ENCODE data around the gene AHCYL2. TPM values are rescaled to one million over a fixed set of nuclear protein-coding genes. Genes with fewer than 3 reads are reported as not detected.

The AHCYL2 gene
- total and polyA plus RNA-seq, 2 of the 8 experiments (the other 6 are each of a cell fraction or from before 2014, with no cell fraction given): 20.7 to 25.4 TPM

- H3K27ac ChIP-seq (ENCODE audit: low read depth, low read length): no peak overlapping the region
- H2BK12ac ChIP-seq (ENCODE audit: low read depth, low read length): no peak overlapping the region
- H2BK5ac ChIP-seq (ENCODE audit: low read depth, low read length): no peak overlapping the region
- FAIRE-seq (no peak), DNase-seq (ENCODE audit: low read depth in 1 of 2, low spot score in 2 of 2) (no peak)
- no peak overlapping the region for H2BK15ac ChIP-seq (ENCODE audit: low read length)
- POLR2A ChIA-PET (ENCODE audit: partially characterized antibody): no interaction called here
- no peak overlapping the region for H2BK120ac ChIP-seq (replicated peaks; ENCODE audit: low read depth, low read length)
- no peak overlapping the region for H3K14ac ChIP-seq (ENCODE audit: insufficient read length)
- no peak overlapping the region for H4K91ac ChIP-seq (replicated peaks; ENCODE audit: insufficient read length, low read length)
- no peak overlapping the region for H4K8ac ChIP-seq (ENCODE audit: extremely low read depth, insufficient read depth, low read length)
- no peaks in the 10 kb centered on the region; a peak in 1 of 4 replicates for H3K9me3 ChIP-seq (ENCODE audit: insufficient read depth in 2 of 2, low read depth in 1 of 2, low read length in 1 of 2)
- H3K4me2 ChIP-seq (ENCODE audit: insufficient read depth in 1 of 2, low read depth in 2 of 2, low read length in 2 of 2): no peak overlapping the region
- WGBS, 2 experiments (ENCODE audit: extremely low coverage in 1 of 2, insufficient coverage in 1 of 2, insufficient read length in 1 of 2, insufficient replicate concordance in 2 of 2, low coverage in 1 of 2, low lambda C conversion rate in 2 of 2, missing lambda C conversion rate in 1 of 2): 63 to 100% methylated on average over 2 to 7 of the region's 7 CpGs
- no peaks in the 10 kb centered on the region for H3K27me3 ChIP-seq (replicated peaks in 1 of 4; ENCODE audit: control insufficient read depth in 3 of 4, extremely low read depth in 1 of 4, insufficient read depth in 3 of 4, low read length in 3 of 4)
- H3K79me1 ChIP-seq (ENCODE audit: low read depth, low read length): no peaks in the 10 kb centered on the region
- H2AK5ac ChIP-seq (ENCODE audit: low read depth, low read length): no peak overlapping the region
- no peak overlapping the region for H4K5ac ChIP-seq (ENCODE audit: insufficient read length, low read depth, low read length)
- no peaks in the 10 kb centered on the region for H4K20me1 ChIP-seq (replicated peaks in 1 of 2; ENCODE audit: control insufficient read depth in 1 of 2, insufficient read depth in 2 of 2, low read length in 2 of 2)
- H3K79me2 ChIP-seq (ENCODE audit: control insufficient read depth in 1 of 2, insufficient read depth in 2 of 2, low read length in 2 of 2): no peaks in the 10 kb centered on the region
- H2BK20ac ChIP-seq (ENCODE audit: low read length): no peak overlapping the region
- H3K56ac ChIP-seq (replicated peaks; ENCODE audit: insufficient read length, low read depth, low read length): no peak overlapping the region
- H3K4me1 ChIP-seq (replicated peaks in 1 of 4; ENCODE audit: control insufficient read depth in 3 of 4, insufficient read depth in 4 of 4, low read length in 3 of 4): peaks cover 0 to 6% (median 0%) of the 10 kb centered on the region in 4 experiments; a peak in 1 of 7 replicates
- H3K23me2 ChIP-seq (ENCODE audit: low read depth, low read length): no peaks in the 10 kb centered on the region
- no peak overlapping the region for H3K4me3 ChIP-seq (ENCODE audit: extremely low read depth in 1 of 4, insufficient read depth in 2 of 4, low read depth in 3 of 4, low read length in 4 of 4)
- no peak overlapping the region for H3K4ac ChIP-seq (replicated peaks; ENCODE audit: insufficient read length, low read depth, low read length)
- H3K23ac ChIP-seq (ENCODE audit: insufficient read length): no peak overlapping the region
- H2AFZ ChIP-seq (ENCODE audit: low read length): no peak overlapping the region
- no peak overlapping the region for H3K9ac ChIP-seq (replicated peaks in 1 of 4; ENCODE audit: extremely low read depth in 1 of 4, low read depth in 3 of 4, low read length in 3 of 4)
- H3K36me3 ChIP-seq (ENCODE audit: control insufficient read depth in 2 of 4, insufficient read depth in 4 of 4, low read length in 3 of 4): peaks cover 0 to 9% (median 0%) of the 10 kb centered on the region in 4 experiments; a peak in 2 of 8 replicates
- H3K18ac ChIP-seq (ENCODE audit: extremely low read depth, low read length): no peak overlapping the region
- CTCF ChIA-PET (ENCODE audit: partially characterized antibody): no interaction called here
- no peak for TF ChIP-seq CEBPB (IDR thresholded peaks at IDR 0.05; ENCODE audit: low read depth, low read length)
- no peak for TF ChIP-seq MAFK (IDR thresholded peaks at IDR 0.05; ENCODE audit: low read depth, low read length)
- TF ChIP-seq, protein P1, sequence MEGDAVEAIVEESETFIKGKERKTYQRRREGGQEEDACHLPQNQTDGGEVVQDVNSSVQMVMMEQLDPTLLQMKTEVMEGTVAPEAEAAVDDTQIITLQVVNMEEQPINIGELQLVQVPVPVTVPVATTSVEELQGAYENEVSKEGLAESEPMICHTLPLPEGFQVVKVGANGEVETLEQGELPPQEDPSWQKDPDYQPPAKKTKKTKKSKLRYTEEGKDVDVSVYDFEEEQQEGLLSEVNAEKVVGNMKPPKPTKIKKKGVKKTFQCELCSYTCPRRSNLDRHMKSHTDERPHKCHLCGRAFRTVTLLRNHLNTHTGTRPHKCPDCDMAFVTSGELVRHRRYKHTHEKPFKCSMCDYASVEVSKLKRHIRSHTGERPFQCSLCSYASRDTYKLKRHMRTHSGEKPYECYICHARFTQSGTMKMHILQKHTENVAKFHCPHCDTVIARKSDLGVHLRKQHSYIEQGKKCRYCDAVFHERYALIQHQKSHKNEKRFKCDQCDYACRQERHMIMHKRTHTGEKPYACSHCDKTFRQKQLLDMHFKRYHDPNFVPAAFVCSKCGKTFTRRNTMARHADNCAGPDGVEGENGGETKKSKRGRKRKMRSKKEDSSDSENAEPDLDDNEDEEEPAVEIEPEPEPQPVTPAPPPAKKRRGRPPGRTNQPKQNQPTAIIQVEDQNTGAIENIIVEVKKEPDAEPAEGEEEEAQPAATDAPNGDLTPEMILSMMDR (IDR thresholded peaks at IDR 0.05; ENCODE audit: control extremely low read depth in 1 of 3, insufficient read depth in 1 of 3, low read depth in 1 of 3, low read length in 3 of 3): no peak
- no peak for TF ChIP-seq SIX5 (IDR thresholded peaks at IDR 0.05; ENCODE audit: low read depth, low read length)
- TF ChIP-seq CBX8 (IDR thresholded peaks at IDR 0.05; ENCODE audit: borderline replicate concordance, low read depth, low read length): no peak
- no peak for TF ChIP-seq YY1 (IDR thresholded peaks at IDR 0.05; ENCODE audit: low read depth, low read length)
- no peak for TF ChIP-seq TCF12 (IDR thresholded peaks at IDR 0.05; ENCODE audit: low read depth, low read length)
- no peak for TF ChIP-seq POLR2A (IDR thresholded peaks at IDR 0.05; ENCODE audit: control extremely low read depth in 1 of 2, low read depth in 2 of 2, low read length in 2 of 2)
- TF ChIP-seq TEAD4 (IDR thresholded peaks at IDR 0.05; ENCODE audit: low read depth, low read length): no peak
- no peak for TF ChIP-seq KDM1A (IDR thresholded peaks at IDR 0.05; ENCODE audit: borderline replicate concordance, low read length)
- no peak for TF ChIP-seq HDAC6 (IDR thresholded peaks at IDR 0.05; ENCODE audit: low read depth, low read length)
- no peak for TF ChIP-seq CREB1 (IDR thresholded peaks at IDR 0.05)
- TF ChIP-seq RFX5 (IDR thresholded peaks at IDR 0.05; ENCODE audit: borderline replicate concordance, low read depth, low read length): no peak
- no peak for TF ChIP-seq RBBP5 (IDR thresholded peaks at IDR 0.05; ENCODE audit: borderline replicate concordance, low read depth, low read length)
These were observed 52.8 kb downstream of the AHCYL2 start for GRCh38 chr7:129277629-129278028.
